ENCODE results near the gene ESRRG. TPM values are rescaled to one million over a fixed set of nuclear protein-coding genes. Genes with fewer than 3 reads are reported as not detected.

ESRRG gene
- total RNA-seq, 2 donors from 2014 or later = 5.1 to 6.7 TPM

GRCh38 chr1:216587715-216588114, 135.5 kb downstream of the ESRRG start:
- DNase-seq = no peak
- no peaks in the 10 kb centered on the region for H3K36me3 ChIP-seq (ENCODE audit: control insufficient read depth, insufficient read depth, low read length)
- TF ChIP-seq, protein P1, sequence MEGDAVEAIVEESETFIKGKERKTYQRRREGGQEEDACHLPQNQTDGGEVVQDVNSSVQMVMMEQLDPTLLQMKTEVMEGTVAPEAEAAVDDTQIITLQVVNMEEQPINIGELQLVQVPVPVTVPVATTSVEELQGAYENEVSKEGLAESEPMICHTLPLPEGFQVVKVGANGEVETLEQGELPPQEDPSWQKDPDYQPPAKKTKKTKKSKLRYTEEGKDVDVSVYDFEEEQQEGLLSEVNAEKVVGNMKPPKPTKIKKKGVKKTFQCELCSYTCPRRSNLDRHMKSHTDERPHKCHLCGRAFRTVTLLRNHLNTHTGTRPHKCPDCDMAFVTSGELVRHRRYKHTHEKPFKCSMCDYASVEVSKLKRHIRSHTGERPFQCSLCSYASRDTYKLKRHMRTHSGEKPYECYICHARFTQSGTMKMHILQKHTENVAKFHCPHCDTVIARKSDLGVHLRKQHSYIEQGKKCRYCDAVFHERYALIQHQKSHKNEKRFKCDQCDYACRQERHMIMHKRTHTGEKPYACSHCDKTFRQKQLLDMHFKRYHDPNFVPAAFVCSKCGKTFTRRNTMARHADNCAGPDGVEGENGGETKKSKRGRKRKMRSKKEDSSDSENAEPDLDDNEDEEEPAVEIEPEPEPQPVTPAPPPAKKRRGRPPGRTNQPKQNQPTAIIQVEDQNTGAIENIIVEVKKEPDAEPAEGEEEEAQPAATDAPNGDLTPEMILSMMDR (conservative IDR thresholded peaks at IDR 0.05) = no peak
- peaks cover 5% of the 10 kb centered on the region for H3K36me3 Mint-ChIP-seq (ENCODE audit: low read depth)
- H3K9ac ChIP-seq (ENCODE audit: extremely low read depth, low read length, poor library complexity, severe bottlenecking) = no peak overlapping the region
- no peak overlapping the region for H3K27ac ChIP-seq (ENCODE audit: low read depth, low read length)
- no peak overlapping the region for H3K27ac Mint-ChIP-seq
- H3K4me1 Mint-ChIP-seq = no peaks in the 10 kb centered on the region
- H3K4me1 ChIP-seq (ENCODE audit: control insufficient read depth, insufficient read depth, low read length) = no peaks in the 10 kb centered on the region
- no peak overlapping the region for H3K4me3 ChIP-seq (ENCODE audit: low read length)
- peaks cover 8% of the 10 kb centered on the region for H3K9me3 Mint-ChIP-seq
- H3K4me3 Mint-ChIP-seq = no peak overlapping the region
- H3K9me3 ChIP-seq (ENCODE audit: control insufficient read depth, low read length) = peaks cover 4% of the 10 kb centered on the region
- no peaks in the 10 kb centered on the region for H3K27me3 Mint-ChIP-seq (ENCODE audit: insufficient read depth)
- H3K27me3 ChIP-seq (ENCODE audit: control insufficient read depth, insufficient read depth, low read length, poor library complexity, severe bottlenecking) = no peaks in the 10 kb centered on the region

- H3K9ac ChIP-seq (ENCODE audit: extremely low read depth, low read length, poor library complexity, severe bottlenecking) = no peak overlapping the region
- H3K9me3 ChIP-seq (ENCODE audit: control insufficient read depth, low read length) = peaks cover 4% of the 10 kb centered on the region
- H3K9me3 Mint-ChIP-seq = peaks cover 8% of the 10 kb centered on the region
- no peaks in the 10 kb centered on the region for H3K27me3 Mint-ChIP-seq (ENCODE audit: insufficient read depth)
- H3K27ac Mint-ChIP-seq = no peak overlapping the region
- H3K36me3 ChIP-seq (ENCODE audit: control insufficient read depth, insufficient read depth, low read length) = no peaks in the 10 kb centered on the region
- H3K4me3 Mint-ChIP-seq = no peak overlapping the region
- no peak overlapping the region for H3K4me3 ChIP-seq (ENCODE audit: low read length)
- H3K4me1 Mint-ChIP-seq = no peaks in the 10 kb centered on the region
- 92 to 100% methylated on average over 2 of the region's 2 CpGs for WGBS, 2 experiments (ENCODE audit: insufficient coverage in 1 of 2, insufficient read length in 1 of 2)
- H3K4me1 ChIP-seq (ENCODE audit: control insufficient read depth, insufficient read depth, low read length) = no peaks in the 10 kb centered on the region
- H3K27ac ChIP-seq (ENCODE audit: low read depth, low read length) = no peak overlapping the region
- DNase-seq = no peak
- TF ChIP-seq, protein P1 (conservative IDR thresholded peaks at IDR 0.05) = no peak
- no peaks in the 10 kb centered on the region for H3K27me3 ChIP-seq (ENCODE audit: control insufficient read depth, insufficient read depth, low read length, poor library complexity, severe bottlenecking)
- H3K36me3 Mint-ChIP-seq (ENCODE audit: low read depth) = peaks cover 5% of the 10 kb centered on the region
These were observed 141.1 kb downstream of the ESRRG start for GRCh38 chr1:216582151-216582550.

DNA sequence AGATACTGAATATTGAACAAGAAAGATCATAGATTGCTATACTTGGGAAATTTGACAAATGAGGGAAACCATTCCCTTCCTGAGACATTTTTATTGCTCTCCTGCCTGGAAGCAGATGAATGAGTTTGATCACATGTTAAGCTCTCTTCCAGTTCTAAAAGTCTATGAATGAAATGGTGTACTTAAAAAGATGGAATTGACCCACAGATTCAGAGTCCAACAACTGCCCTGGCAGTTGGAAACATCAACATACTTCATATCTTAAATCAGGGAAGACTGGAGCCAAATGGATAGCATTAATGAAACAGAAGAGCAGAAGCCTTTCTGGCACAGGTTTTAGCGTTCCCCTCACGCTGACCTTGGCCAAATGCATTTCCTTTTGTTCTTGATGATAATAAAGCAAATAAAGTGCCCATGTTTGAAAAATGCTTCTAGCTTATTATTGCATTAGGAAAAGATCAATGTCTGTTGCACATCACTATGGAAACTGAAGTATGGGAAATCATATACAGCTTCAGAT, 142.6 kb downstream of the ESRRG start:
- WGBS, 2 experiments (ENCODE audit: insufficient coverage in 1 of 2, insufficient read length in 1 of 2) = 95 to 100% methylated on average over 2 of the region's 2 CpGs

More for the DNA sequence above, 142.6 kb downstream of the ESRRG start:
- H3K4me1 ChIP-seq (ENCODE audit: control insufficient read depth, insufficient read depth, low read length) = no peaks in the 10 kb centered on the region
- no peak overlapping the region for H3K4me3 ChIP-seq (ENCODE audit: low read length)
- Mint-ChIP-seq H3K4me1 (peaks cover 2% of the 10 kb centered on the region), H3K27me3 (ENCODE audit: insufficient read depth) (no peaks in the 10 kb centered on the region), H3K36me3 (ENCODE audit: low read depth) (peaks cover 5% of the 10 kb centered on the region), H3K9me3 (peaks cover 8% of the 10 kb centered on the region), H3K4me3 (no peak overlapping the region), H3K27ac (no peak overlapping the region)
- H3K36me3 ChIP-seq (ENCODE audit: control insufficient read depth, insufficient read depth, low read length) = no peaks in the 10 kb centered on the region
- TF ChIP-seq, protein P1 (conservative IDR thresholded peaks at IDR 0.05) = no peak
- no peak for DNase-seq
- H3K27me3 ChIP-seq (ENCODE audit: control insufficient read depth, insufficient read depth, low read length, poor library complexity, severe bottlenecking) = no peaks in the 10 kb centered on the region
- no peak overlapping the region for H3K9ac ChIP-seq (ENCODE audit: extremely low read depth, low read length, poor library complexity, severe bottlenecking)
- H3K27ac ChIP-seq (ENCODE audit: low read depth, low read length) = no peak overlapping the region
- H3K9me3 ChIP-seq (ENCODE audit: control insufficient read depth, low read length) = peaks cover 4% of the 10 kb centered on the region

Data from endodermal cell (in vitro differentiated cells).